Heart left ventricle (tissue), 16 donors: ENCODE measurements around the gene MEOX1. TPM values are rescaled to one million over a fixed set of nuclear protein-coding genes. Genes with fewer than 3 reads are reported as not detected.

ENCODE experiments used
- ATAC-seq, 4 donors: fragments of 200-7000 bp; cut with Tn5 transposase; one replicate each; pipeline ENCODE4 v1.9.1; 2020 to 2022; ENCODE audit warnings: moderate library complexity in 4 of 4, mild to moderate bottlenecking in 3 of 4, moderate number of reproducible peaks in 1 of 4
- DNase-seq, 5 donors: peaks; one replicate each; pipeline ENCODE4 v3.0.0-alpha.2; 2020
- H3K27ac ChIP-seq, 12 donors: fragments of 200-600 bp; sonication (generic) in 4 of 12; one replicate each; pipeline versions ENCODE4 v1.5.0 to v1.8.0; 2016 to 2022; ENCODE audit warnings: mild to moderate bottlenecking in 2 of 12
- H3K27me3 ChIP-seq, 9 donors: fragments of 200-600 bp; sonication (generic) in 2 of 9; one replicate each; pipeline versions ENCODE4 v1.5.1 to v1.8.0; 2016 to 2022; ENCODE audit warnings: mild to moderate bottlenecking in 3 of 9
- H3K36me3 ChIP-seq, 9 donors: fragments of 200-600 bp; sonication (generic) in 2 of 9; one replicate each; pipeline versions ENCODE4 v1.5.0 to v1.8.0; 2018 to 2022; ENCODE audit warnings: mild to moderate bottlenecking in 2 of 9
- H3K4me1 ChIP-seq, 12 donors: fragments of 200-600 bp; sonication (generic) in 4 of 12; one replicate each; pipeline versions ENCODE4 v1.5.0 to v1.8.0; 2016 to 2022; ENCODE audit warnings: mild to moderate bottlenecking in 3 of 12
- H3K4me3 ChIP-seq, 12 donors: fragments of 200-600 bp; sonication (generic) in 4 of 12; one replicate each; pipeline versions ENCODE4 v1.5.0 to v1.8.0; 2017 to 2022; ENCODE audit warnings: mild to moderate bottlenecking in 9 of 12, moderate library complexity in 4 of 12
- H3K9me3 ChIP-seq, 12 donors: fragments of 200-600 bp; sonication (generic) in 4 of 12; one replicate each; pipeline versions ENCODE4 v1.5.0 to v1.8.0; 2016 to 2022; ENCODE audit warnings: mild to moderate bottlenecking in 1 of 12
- POLR2A ChIP-seq, 2 donors: fragments of 450-650 bp; IDR thresholded peaks; one replicate each; pipeline ENCODE4 v1.6.1; 2017; ENCODE audit warnings: antibody characterized with exemption in 2 of 2, mild to moderate bottlenecking in 2 of 2, moderate library complexity in 2 of 2
- WGBS, 4 donors: extraction: QIAGEN DNeasy Blood & Tissue Kit in 2 of 4; methylation state at CpG; one replicate each; pipeline versions ENCODE4 v1.1.5 to v1.1.7; 2013 to 2018; 5-methylcytosine and 5-hydroxymethylcytosine counted together
- intact Hi-C, 10 donors: fragments of 100-400 bp; cut with DNase I; formaldehyde crosslinking; loops; one replicate each; pipeline versions ENCODE4 v1.11.1 to v1.14.2; 2022
- polyA plus RNA-seq, 2 donors: library from polyadenylated mRNA; stranded (reverse); fragments of 200-250 nt; gene quantifications; one replicate each; pipeline ENCODE4 v1.2.3, GENCODE V29; 2013
- total RNA-seq, 9 donors: library from RNA; depleted of rRNA in 2 of 9; stranded (reverse); fragments of >200 nt in 2 of 9; fragmentation: NEBNext Ultra II Directional in 3 of 9; extraction: Animal tissue kit (Norgen Biotek cat#: 25700) in 3 of 9; gene quantifications; one replicate each; pipeline versions ENCODE4 v1.1.0 to v1.2.4, GENCODE V29; 2016 to 2023
- TF ChIP-seq, protein P1 (sequence below), 12 donors: fragments of 200-600 bp; sonication (generic) in 4 of 12; IDR thresholded peaks; one replicate each; pipeline versions ENCODE4 v1.5.0 to v1.8.0; 2018 to 2022; ENCODE audit warnings: antibody characterized with exemption in 12 of 12, mild to moderate bottlenecking in 5 of 12
- donor health status: ischemic (EF 13 %, LVEDD 7.1; RV severe dilation, severe dysfunction).
- donor health status: healthy with polysubstance abuse.
- donor health status: DM: no; HTN: yes; CAD: no.
- donor health status: DM: no; HTN: no; CAD: no.
- donor health status: ischemic (EF 25% LVEDD 6.9; RV normal size, moderate dysfunction).
- donor health status: ischemic (EF 25% LVEDD 5.7; RV mildly dilated, moderate dysfunction).
- donor health status: healthy.
- donor health status: DM: yes; HTN: yes; CAD: no.
- donor health status: ischemic (EF 35%, LVEDD 5.7; RV mildly dilated, moderate dysfunction).
- donor health status: nonischemic (EF 11% LVEDD 7.7; RV severe dilation, severe dysfunction).
- donor health status: DM: yes; HTN: yes; CAD: no.
- donor health status: PGD.
- donor health status: ischemic (EF 29% LVEDD 5.4; RV normal size, mild dysfunction).
- donor health status: nonischemic (EF 23%, LVEDD 6.1; RV moderate dilation, normal function).

The MEOX1 gene
- total and polyA plus RNA-seq, 11 donors: 9.7 to 24.0 (median 16.1) TPM

DNA sequence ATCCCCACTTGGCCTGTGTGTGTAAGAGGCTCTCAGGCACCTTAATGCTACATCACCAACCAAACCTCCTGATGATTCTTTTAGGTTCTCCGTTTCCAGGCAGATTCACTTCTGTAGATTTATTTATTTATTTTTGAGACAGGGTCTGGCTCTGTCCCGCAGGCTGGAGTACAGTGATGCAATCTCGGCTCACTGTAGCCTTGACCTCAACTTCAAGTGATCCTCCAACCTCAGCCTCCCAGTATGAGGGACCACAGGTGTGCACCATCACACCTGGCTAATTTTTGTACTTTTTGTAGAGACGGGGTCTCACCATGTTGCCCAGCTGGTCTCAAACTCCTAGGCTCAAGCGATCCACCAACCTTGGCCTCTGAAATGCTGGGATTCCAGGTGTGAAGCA, 12.7 kb upstream of the MEOX1 start:
- TF ChIP-seq, protein P1, sequence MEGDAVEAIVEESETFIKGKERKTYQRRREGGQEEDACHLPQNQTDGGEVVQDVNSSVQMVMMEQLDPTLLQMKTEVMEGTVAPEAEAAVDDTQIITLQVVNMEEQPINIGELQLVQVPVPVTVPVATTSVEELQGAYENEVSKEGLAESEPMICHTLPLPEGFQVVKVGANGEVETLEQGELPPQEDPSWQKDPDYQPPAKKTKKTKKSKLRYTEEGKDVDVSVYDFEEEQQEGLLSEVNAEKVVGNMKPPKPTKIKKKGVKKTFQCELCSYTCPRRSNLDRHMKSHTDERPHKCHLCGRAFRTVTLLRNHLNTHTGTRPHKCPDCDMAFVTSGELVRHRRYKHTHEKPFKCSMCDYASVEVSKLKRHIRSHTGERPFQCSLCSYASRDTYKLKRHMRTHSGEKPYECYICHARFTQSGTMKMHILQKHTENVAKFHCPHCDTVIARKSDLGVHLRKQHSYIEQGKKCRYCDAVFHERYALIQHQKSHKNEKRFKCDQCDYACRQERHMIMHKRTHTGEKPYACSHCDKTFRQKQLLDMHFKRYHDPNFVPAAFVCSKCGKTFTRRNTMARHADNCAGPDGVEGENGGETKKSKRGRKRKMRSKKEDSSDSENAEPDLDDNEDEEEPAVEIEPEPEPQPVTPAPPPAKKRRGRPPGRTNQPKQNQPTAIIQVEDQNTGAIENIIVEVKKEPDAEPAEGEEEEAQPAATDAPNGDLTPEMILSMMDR (IDR thresholded peaks at IDR 0.05): no peak
- TF ChIP-seq POLR2A (IDR thresholded peaks at IDR 0.05): no peak
- ATAC-seq (no peak), DNase-seq (peak in 1 of 5 donors; percentile 26)
- intact Hi-C loops: loop anchor here in 8 of 10 donors (1.0 to 5.0 kb wide), 5 partner anchors 98 to 154 kb away; no protein-coding TSS in a partner anchor
- Histone ChIP-seq H3K4me3 (no peak overlapping the region), H3K4me1 (peaks cover 0 to 35% (median 12%) of the 10 kb centered on the region in 12 donors), H3K27ac (no peak overlapping the region), H3K36me3 (no peaks in the 10 kb centered on the region), H3K27me3 (no peaks in the 10 kb centered on the region), H3K9me3 (no peaks in the 10 kb centered on the region)
- 89 to 91% (median 90%) methylated on average over 5 of the region's 5 CpGs for WGBS, 4 donors

DNA sequence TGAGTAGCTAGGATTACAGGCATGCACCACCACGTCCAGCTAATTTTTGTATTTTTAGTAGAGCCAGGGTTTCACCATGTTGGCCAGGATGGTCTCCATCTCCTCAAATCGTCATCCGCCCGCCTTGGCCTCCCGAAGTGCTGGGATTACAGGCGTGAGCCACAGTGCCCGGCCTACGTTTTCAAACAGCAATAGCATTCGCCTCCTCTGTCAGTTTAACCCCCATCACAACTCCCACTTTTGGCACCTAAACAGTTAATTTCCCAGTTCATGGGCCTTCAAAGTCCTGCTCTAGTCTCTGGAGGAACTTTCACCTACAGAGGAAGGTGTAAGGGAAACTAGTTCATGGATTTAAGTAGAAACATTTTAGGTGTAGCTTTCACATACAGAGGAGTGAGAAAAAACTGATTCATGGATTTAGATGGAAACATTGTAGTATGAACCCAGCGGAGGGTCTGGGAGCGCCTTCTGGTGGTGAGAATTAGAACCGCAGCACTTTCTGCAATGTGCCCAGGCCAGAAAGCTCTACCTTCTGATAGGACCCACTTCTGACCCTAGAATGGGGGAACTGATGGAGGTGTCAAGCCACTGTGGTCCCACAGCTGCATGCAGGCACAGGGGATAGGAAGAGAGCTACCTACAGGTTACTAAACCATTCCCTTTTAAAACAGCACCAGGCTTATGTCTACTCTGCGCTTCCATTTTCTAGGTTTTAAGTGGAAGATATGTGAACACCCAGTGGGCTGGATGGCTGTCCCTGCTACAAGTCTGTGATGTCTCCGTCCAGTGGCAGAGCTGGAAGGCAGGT, 12.0 kb upstream of the MEOX1 start:
- DNase-seq (peak; percentile 60 to 78 (median 72)), ATAC-seq (peak in 3 of 4 donors; percentile 61 to 72 (median 67))
- intact Hi-C loops: loop anchor here in 9 of 10 donors (1.0 to 5.0 kb wide), 5 partner anchors 97 to 153 kb away; no protein-coding TSS in a partner anchor
- Histone ChIP-seq H3K36me3 (no peaks in the 10 kb centered on the region), H3K4me1 (peaks cover 0 to 35% (median 12%) of the 10 kb centered on the region in 12 donors), H3K27me3 (no peaks in the 10 kb centered on the region), H3K27ac (no peak overlapping the region), H3K4me3 (no peak overlapping the region), H3K9me3 (no peaks in the 10 kb centered on the region)
- TF ChIP-seq POLR2A (IDR thresholded peaks at IDR 0.05): no peak
- TF ChIP-seq, protein P1 (IDR thresholded peaks at IDR 0.05): peak; percentile 87 to 99 (median 96)
- 46 to 62% (median 50%) methylated on average over 14 of the region's 14 CpGs for WGBS, 4 donors

DNA sequence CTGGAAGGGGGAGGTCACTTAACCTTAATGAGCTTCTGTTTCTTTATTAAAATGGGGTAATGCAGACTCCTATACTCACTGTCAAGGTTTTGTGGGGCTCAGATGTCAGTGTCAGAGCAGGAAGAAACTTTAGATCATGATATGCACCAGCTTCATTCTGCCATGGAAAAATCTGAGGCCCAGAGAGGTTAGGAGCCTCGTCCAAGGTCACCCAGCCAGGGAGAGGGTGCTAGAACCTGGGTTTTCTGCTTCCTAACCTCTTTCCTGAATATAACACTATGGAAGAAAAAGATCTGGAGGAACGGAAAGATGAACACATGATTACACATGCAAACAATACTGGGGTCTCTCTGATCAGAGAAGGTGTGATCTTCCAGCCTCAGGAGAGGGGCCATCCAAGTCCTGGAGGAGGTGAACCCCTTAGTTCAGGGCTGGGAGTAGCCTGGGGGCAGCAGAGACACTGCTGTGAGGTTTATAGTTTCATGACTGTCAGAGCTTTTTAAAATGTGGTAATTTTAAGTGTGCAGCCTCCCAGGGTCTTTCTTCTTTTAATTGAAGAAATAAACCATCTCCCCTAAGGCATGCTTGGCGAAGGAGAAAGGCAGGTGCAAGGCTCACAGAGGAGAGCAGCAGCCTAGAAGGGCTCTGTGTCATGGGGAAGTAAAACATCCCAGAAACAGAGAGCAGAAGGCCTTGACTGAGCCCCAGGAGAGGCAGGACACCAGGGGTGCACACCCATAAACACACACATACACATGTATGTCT, 10.2 kb upstream of the MEOX1 start:
- ATAC-seq: no peak
- H3K36me3 ChIP-seq: no peaks in the 10 kb centered on the region
- no peaks in the 10 kb centered on the region for H3K9me3 ChIP-seq
- H3K27me3 ChIP-seq: no peaks in the 10 kb centered on the region
- DNase-seq: no peak
- H3K27ac ChIP-seq: no peak overlapping the region
- no peak overlapping the region for H3K4me3 ChIP-seq
- intact Hi-C loops: loop anchor here in 2 of 10 donors (1.0 to 5.0 kb wide), 2 partner anchors 94 to 150 kb away; no protein-coding TSS in a partner anchor
- 91 to 100% (median 94%) methylated on average over 3 of the region's 3 CpGs for WGBS, 4 donors
- H3K4me1 ChIP-seq: peaks cover 0 to 27% (median 5%) of the 10 kb centered on the region in 12 donors
- TF ChIP-seq POLR2A (IDR thresholded peaks at IDR 0.05): no peak
- TF ChIP-seq, protein P1 (IDR thresholded peaks at IDR 0.05): no peak
